GM23338 (cell line): ENCODE measurements around the gene CRMP1. TPM values are rescaled to one million over a fixed set of nuclear protein-coding genes. Genes with fewer than 3 reads are reported as not detected.

Experiments used
- ATAC-seq: fragments of 200-7000 bp; cut with Tn5 transposase; 3 replicates; pipeline ENCODE4 v1.9.1; 2020
- DNase-seq: peaks from one replicate; pipeline ENCODE4 v3.0.0-alpha.2; 2015; ENCODE audit warnings: low spot score
- H2AFZ ChIP-seq: fragments of 200-600 bp; sonication (generic); 2 replicates; pipeline ENCODE4 v1.8.0; 2016; ENCODE audit warnings: antibody characterized with exemption, mild to moderate bottlenecking, moderate library complexity
- H3F3A ChIP-seq: fragments of 200-600 bp; sonication (generic); replicated peaks from 2 replicates; pipeline ENCODE4 v1.8.0; 2017; ENCODE audit warnings: antibody characterized with exemption, mixed run types, low read depth
- H3K27ac ChIP-seq: fragments of 200-600 bp; sonication (generic); 2 replicates; pipeline ENCODE4 v1.6.1; 2016; ENCODE audit warnings: low read depth
- H3K27me3 ChIP-seq: fragments of 200-600 bp; sonication (generic); 2 replicates; pipeline ENCODE4 v1.8.0; 2016; ENCODE audit warnings: mild to moderate bottlenecking, mixed run types, moderate library complexity; ENCODE audit not compliant: insufficient read depth
- H3K36me3 ChIP-seq: fragments of 200-600 bp; sonication (generic); 2 replicates; pipeline ENCODE4 v1.8.0; 2016; ENCODE audit warnings: mild to moderate bottlenecking; ENCODE audit not compliant: insufficient read depth
- H3K4me1 ChIP-seq: fragments of 200-600 bp; sonication (generic); 2 replicates; pipeline ENCODE4 v1.8.0; 2016; ENCODE audit warnings: mild to moderate bottlenecking, moderate library complexity; ENCODE audit not compliant: insufficient read depth
- H3K4me2 ChIP-seq: fragments of 200-600 bp; sonication (generic); 2 replicates; pipeline ENCODE4 v1.7.1; 2017; ENCODE audit warnings: mixed run types
- H3K4me3 ChIP-seq: fragments of 200-600 bp; sonication (generic); 2 replicates; pipeline ENCODE4 v1.6.1; 2016; ENCODE audit warnings: mixed run types
- H3K79me2 ChIP-seq: fragments of 200-600 bp; sonication (generic); replicated peaks from 2 replicates; pipeline ENCODE4 v1.8.0; 2017; ENCODE audit warnings: mild to moderate bottlenecking; ENCODE audit not compliant: insufficient read depth
- H3K9me2 ChIP-seq: fragments of 200-600 bp; sonication (generic); 2 replicates; pipeline ENCODE4 v1.8.0; 2017; ENCODE audit not compliant: insufficient read depth
- H4K20me1 ChIP-seq: fragments of 200-600 bp; sonication (generic); replicated peaks from 2 replicates; pipeline ENCODE4 v1.8.0; 2017; ENCODE audit warnings: mild to moderate bottlenecking; ENCODE audit not compliant: insufficient read depth
- H3K27ac Mint-ChIP-seq: 2 replicates; pipeline ENCODE4 v1.8.0; 2020; ENCODE audit warnings: inconsistent platforms, mild to moderate bottlenecking, moderate library complexity, mixed read lengths
- H3K27me3 Mint-ChIP-seq: 3 replicates; pipeline ENCODE4 v1.8.0; 2022; ENCODE audit warnings: low read depth, mild to moderate bottlenecking, moderate library complexity, mixed read lengths, inconsistent platforms; ENCODE audit not compliant: insufficient read depth, poor library complexity
- H3K36me3 Mint-ChIP-seq: 3 replicates; pipeline ENCODE4 v1.8.0; 2021; ENCODE audit warnings: low read depth, mild to moderate bottlenecking, inconsistent platforms, moderate library complexity, mixed read lengths
- H3K4me1 Mint-ChIP-seq: 3 replicates; pipeline ENCODE4 v1.8.0; 2020; ENCODE audit warnings: mild to moderate bottlenecking, inconsistent platforms, mixed read lengths
- H3K4me3 Mint-ChIP-seq: 3 replicates; pipeline ENCODE4 v1.8.0; 2021; ENCODE audit warnings: moderate library complexity, mild to moderate bottlenecking, inconsistent platforms, mixed read lengths
- H3K9me3 Mint-ChIP-seq: 3 replicates; pipeline ENCODE4 v1.8.0; 2020; ENCODE audit warnings: moderate library complexity, mild to moderate bottlenecking, inconsistent platforms, mixed read lengths
- CTCF ChIP-seq, 2 experiments: fragments of 200-600 bp in 1 of 2; sonication (generic) in 1 of 2; conservative IDR thresholded peaks; 2 replicates each; pipeline versions ENCODE4 v1.5.1 to v1.6.1; 2016 to 2017; ENCODE audit warnings: antibody characterized with exemption in 2 of 2, low read depth in 2 of 2, mild to moderate bottlenecking in 2 of 2, moderate library complexity in 1 of 2
- EZH2 ChIP-seq: fragments of 200-600 bp; sonication (generic); IDR thresholded peaks from one replicate; pipeline ENCODE4 v1.8.0; 2017; ENCODE audit warnings: antibody characterized with exemption, mild to moderate bottlenecking, low read depth; ENCODE audit not compliant: unreplicated experiment
- EZH2phosphoT487 ChIP-seq: fragments of 200-600 bp; sonication (generic); IDR thresholded peaks from one replicate; pipeline ENCODE4 v1.8.1; 2018; ENCODE audit warnings: antibody characterized with exemption; ENCODE audit not compliant: unreplicated experiment
- JUNB ChIP-seq: IDR thresholded peaks from one replicate; pipeline ENCODE4 v1.6.1; 2016; ENCODE audit warnings: antibody characterized with exemption; ENCODE audit not compliant: unreplicated experiment
- NANOG ChIP-seq: IDR thresholded peaks from 2 replicates; pipeline ENCODE4 v1.6.1; 2016; ENCODE audit warnings: antibody characterized with exemption, borderline replicate concordance
- POLR2AphosphoS5 ChIP-seq: IDR thresholded peaks from 2 replicates; pipeline ENCODE4 v1.6.1; 2016; ENCODE audit warnings: antibody characterized with exemption, low read depth
- REST ChIP-seq: IDR thresholded peaks from one replicate; pipeline ENCODE4 v1.6.1; 2018; ENCODE audit warnings: antibody characterized with exemption; ENCODE audit not compliant: unreplicated experiment
- STAT1 ChIP-seq: IDR thresholded peaks from one replicate; pipeline ENCODE4 v1.6.1; 2016; ENCODE audit warnings: antibody characterized with exemption; ENCODE audit not compliant: unreplicated experiment
- ZNF114 ChIP-seq: fragments of 250-450 bp; sonication (Bioruptor Pico); IDR thresholded peaks from 2 replicates; pipeline ENCODE4 v1.5.0; 2020; ENCODE audit warnings: mild to moderate bottlenecking, moderate library complexity
- ZNF331 ChIP-seq: fragments of 250-450 bp; sonication (Bioruptor Pico); IDR thresholded peaks from 2 replicates; pipeline ENCODE4 v1.5.0; 2020; ENCODE audit warnings: low read depth, mild to moderate bottlenecking, moderate library complexity
- polyA plus RNA-seq: library from polyadenylated mRNA; unstranded; fragments of >200 nt; fragmentation: Nextera tagmentation; extraction: Ambion mirVana; gene quantifications from 2 replicates; pipeline ENCODE4 v1.2.1, GENCODE V29; 2016
- total RNA-seq: library from RNA; depleted of rRNA; stranded (reverse); fragments of >200 nt; shearing (Covaris generic); gene quantifications from 2 replicates; pipeline ENCODE4 v1.2.3, GENCODE V29; 2014
- TF ChIP-seq, protein P1 (sequence below): IDR thresholded peaks from 2 replicates; pipeline ENCODE4 v1.6.1; 2016; ENCODE audit warnings: antibody characterized with exemption

The CRMP1 gene
- total and polyA plus RNA-seq, 2 experiments from 2014 or later, result 52.7 to 146 TPM

GRCh38 chr4:5917672-5918071 lies 24.8 kb upstream of the CRMP1 start (continued):
- TF ChIP-seq REST, result no peak
- no peak for TF ChIP-seq STAT1
- TF ChIP-seq ZNF114 (CRISPR knock-in tag), result no peak
- no peak for TF ChIP-seq CTCF (conservative IDR thresholded peaks at IDR 0.05; ENCODE audit: low read depth in 2 of 2)
- no peak for TF ChIP-seq NANOG
- TF ChIP-seq, protein P1, sequence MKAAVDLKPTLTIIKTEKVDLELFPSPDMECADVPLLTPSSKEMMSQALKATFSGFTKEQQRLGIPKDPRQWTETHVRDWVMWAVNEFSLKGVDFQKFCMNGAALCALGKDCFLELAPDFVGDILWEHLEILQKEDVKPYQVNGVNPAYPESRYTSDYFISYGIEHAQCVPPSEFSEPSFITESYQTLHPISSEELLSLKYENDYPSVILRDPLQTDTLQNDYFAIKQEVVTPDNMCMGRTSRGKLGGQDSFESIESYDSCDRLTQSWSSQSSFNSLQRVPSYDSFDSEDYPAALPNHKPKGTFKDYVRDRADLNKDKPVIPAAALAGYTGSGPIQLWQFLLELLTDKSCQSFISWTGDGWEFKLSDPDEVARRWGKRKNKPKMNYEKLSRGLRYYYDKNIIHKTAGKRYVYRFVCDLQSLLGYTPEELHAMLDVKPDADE, result no peak
- TF ChIP-seq ZNF331 (CRISPR knock-in tag), result no peak
- TF ChIP-seq JUNB, result no peak
- no peak for TF ChIP-seq POLR2AphosphoS5

GRCh38 chr4:5916229-5916628 lies 23.3 kb upstream of the CRMP1 start:
- Histone ChIP-seq H3K27ac (no peak overlapping the region), H3K4me3 (no peak overlapping the region), H3K9me2 (no peaks in the 10 kb centered on the region), H3K4me2 (no peak overlapping the region), H3K36me3 (no peaks in the 10 kb centered on the region), H3K27me3 (no peaks in the 10 kb centered on the region), H3K79me2 (no peaks in the 10 kb centered on the region), H2AFZ (no peak overlapping the region), H3K4me1 (peaks cover 22% of the 10 kb centered on the region), H3F3A (0 out of 2 replicates have a peak, but pooled peaks cover 3% of the 10 kb centered on the region), H4K20me1 (no peaks in the 10 kb centered on the region)
- Mint-ChIP-seq H3K9me3 (peaks cover 14% of the 10 kb centered on the region; the same call in 2 of the 3 replicates), H3K4me3 (no peak overlapping the region), H3K27ac (no peak overlapping the region), H3K27me3 (peaks cover 8% of the 10 kb centered on the region), H3K36me3 (peaks cover 6% of the 10 kb centered on the region; the same call in 2 of the 3 replicates), H3K4me1 (peaks cover 32% of the 10 kb centered on the region)
- no peak; the same call in 2 of the 3 replicates for ATAC-seq
- DNase-seq, result no peak
- no peak for TF ChIP-seq ZNF114 (CRISPR knock-in tag)
- TF ChIP-seq JUNB, result no peak
- TF ChIP-seq CTCF (conservative IDR thresholded peaks at IDR 0.05; ENCODE audit: low read depth in 2 of 2), result no peak
- no peak for TF ChIP-seq EZH2
- no peak for TF ChIP-seq ZNF331 (CRISPR knock-in tag)
- TF ChIP-seq STAT1, result no peak
- TF ChIP-seq EZH2phosphoT487, result no peak
